HFF-Myc (cell line): Measurements from ENCODE around the gene FARP2.
"Not testable (repeated sequence)": the region's sequence is repeated elsewhere in the genome, so short reads cannot be mapped to it uniquely, and the experiment has no call there.

ENCODE experiments used
- DNase-seq: peaks from one replicate; pipeline ENCODE4 v3.0.0-alpha.2; 2011; ENCODE audit warnings: low read depth; ENCODE audit errors: extremely low read depth
- H3K4me3 ChIP-seq: replicated peaks from 2 replicates; pipeline ENCODE4 v1.5.1; 2011; ENCODE audit warnings: low read depth, mild to moderate bottlenecking, control low read depth, low read length
- TF ChIP-seq, protein P1 (sequence below): IDR thresholded peaks from 2 replicates; pipeline ENCODE4 v1.5.1; 2012; ENCODE audit warnings: mild to moderate bottlenecking, low read depth, low read length, control low read depth; ENCODE audit errors: missing control alignments

Gene FARP2

DNA sequence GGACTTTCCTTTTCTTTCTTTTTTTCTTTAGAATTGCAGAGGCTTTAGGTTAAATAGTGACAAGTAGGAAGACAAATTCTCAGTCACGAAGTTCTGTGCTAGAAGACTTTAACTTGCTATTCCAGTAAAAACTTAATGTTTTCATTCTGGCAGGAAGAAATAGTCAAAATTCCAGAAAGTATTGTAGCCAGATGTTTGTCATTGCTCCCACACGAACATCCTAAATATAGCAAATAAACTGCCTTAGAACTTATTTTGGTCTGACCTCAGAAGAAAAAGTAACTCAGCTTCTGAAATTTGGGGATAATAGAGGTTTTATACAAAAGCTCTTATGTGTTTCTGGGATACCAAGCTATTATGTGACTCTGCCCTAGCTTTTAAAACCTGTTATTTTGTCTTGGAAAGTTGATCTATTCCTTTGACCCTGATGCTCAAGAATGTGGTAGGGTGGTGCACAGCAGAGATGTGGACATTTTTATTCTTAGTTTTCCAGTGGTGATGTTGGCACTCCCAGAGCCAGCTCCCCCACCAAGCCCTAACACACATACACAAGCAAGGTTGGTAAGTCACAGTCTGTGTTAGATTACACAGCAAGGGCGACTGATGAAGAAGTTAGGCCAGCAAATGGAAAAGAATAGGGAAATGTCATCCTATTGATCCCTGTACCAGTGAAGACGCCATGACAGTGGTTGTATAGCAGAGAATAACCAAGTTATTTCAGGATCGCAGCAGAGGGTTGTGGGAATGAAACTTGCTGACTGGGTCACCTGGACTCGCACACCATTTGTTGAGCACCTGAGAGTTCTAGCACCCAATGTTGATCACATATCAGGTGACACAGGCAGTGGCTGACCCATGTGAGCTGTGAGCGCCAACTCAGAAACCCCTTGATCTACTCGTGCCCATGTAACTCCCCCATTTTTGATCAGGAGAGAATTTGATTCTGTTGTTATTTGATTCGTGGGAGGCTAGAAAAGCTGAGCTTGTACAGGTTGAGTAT is 23.7 kb downstream of the FARP2 start:
- DNase-seq = peak; percentile 38
- peak overlapping the region; percentile 14; the same call in 1 of the 2 replicates for H3K4me3 ChIP-seq

DNA sequence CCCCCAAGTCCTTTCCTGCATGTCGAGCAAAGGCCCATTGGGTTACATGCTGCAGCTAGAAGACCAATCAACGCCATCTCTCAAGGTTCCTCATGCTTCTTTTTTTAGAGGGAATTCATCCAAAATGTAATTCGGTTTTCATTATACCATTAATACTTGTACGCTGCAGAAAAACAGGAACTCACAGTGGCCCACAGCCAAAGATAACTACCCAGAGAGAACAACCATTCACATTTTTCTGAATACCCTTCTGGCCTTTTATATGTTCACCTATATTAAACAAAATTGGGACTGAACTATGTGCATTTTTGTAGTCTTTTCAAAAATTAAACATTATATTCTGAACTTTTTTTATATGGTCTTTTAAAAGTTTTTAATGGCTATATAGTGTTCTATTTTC is 25.8 kb downstream of the FARP2 start:
- TF ChIP-seq, protein P1, sequence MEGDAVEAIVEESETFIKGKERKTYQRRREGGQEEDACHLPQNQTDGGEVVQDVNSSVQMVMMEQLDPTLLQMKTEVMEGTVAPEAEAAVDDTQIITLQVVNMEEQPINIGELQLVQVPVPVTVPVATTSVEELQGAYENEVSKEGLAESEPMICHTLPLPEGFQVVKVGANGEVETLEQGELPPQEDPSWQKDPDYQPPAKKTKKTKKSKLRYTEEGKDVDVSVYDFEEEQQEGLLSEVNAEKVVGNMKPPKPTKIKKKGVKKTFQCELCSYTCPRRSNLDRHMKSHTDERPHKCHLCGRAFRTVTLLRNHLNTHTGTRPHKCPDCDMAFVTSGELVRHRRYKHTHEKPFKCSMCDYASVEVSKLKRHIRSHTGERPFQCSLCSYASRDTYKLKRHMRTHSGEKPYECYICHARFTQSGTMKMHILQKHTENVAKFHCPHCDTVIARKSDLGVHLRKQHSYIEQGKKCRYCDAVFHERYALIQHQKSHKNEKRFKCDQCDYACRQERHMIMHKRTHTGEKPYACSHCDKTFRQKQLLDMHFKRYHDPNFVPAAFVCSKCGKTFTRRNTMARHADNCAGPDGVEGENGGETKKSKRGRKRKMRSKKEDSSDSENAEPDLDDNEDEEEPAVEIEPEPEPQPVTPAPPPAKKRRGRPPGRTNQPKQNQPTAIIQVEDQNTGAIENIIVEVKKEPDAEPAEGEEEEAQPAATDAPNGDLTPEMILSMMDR = no peak
- no peak for DNase-seq
- H3K4me3 ChIP-seq = no peak overlapping the region

More for the DNA sequence above, 23.7 kb downstream of the FARP2 start:
- TF ChIP-seq, protein P1 = no peak

DNA sequence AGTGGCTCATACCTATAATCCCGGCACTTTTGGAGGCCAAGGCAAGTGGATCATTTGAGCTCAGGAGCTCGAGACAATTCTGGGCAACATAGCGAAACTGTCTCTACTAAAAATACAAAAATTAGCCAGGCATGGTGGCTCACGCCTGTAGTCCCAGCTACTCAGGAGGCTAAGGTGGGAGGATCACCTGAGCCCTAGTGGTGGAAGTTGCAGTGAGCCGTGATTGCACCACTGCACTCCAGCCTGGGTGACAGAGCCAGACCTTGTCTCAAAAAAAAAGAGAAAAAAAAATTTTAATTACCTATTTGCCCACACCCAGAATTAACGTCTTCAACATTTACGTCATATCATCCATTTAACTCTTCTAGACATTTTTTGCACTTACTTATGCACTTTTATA is 29.4 kb downstream of the FARP2 start:
- not testable (repeated sequence) for DNase-seq, H3K4me3 ChIP-seq

DNA sequence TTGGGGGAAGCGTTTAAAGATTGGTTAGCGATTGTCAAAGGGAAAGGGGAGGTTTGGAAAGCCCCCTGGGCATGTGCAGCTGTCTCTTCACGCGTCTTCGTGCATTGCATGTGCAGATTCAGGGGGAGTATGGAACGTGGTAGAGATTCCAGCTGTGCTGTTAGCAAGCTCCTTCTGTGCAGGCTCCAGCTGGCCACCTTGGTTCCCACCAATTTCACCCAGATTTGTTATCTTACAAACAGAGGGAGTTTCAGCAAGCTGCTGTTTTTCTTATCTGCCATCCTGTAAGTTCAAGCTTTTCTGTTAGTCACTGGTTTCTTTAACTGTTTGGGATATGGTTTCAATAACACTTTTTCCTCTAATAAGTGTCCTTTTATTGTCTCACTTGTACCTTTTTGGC is 30.4 kb downstream of the FARP2 start:
- no peak for DNase-seq
- TF ChIP-seq, protein P1 = no peak

DNA sequence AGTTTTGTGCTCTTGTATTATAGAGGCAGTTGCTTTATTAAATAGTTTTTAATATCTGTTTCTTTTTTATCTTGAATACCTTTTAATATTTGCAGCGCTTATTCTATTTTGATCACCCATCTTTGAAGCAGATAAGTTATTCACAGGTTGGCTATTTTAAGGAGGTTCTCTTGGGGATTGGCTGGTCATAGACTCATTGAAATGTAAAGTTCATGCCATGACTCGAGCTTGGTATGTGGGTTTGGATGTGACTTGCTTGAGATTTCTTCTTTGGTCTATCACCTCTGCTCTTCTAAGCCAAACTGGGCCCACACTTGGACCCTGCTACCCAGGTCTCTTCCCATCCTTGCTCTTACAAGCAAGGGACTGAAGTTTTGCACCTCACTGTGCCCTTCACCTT is 33.6 kb downstream of the FARP2 start:
- H3K4me3 ChIP-seq = no peak overlapping the region
- DNase-seq = no peak
- TF ChIP-seq, protein P1 = no peak

More for the DNA sequence above, 30.4 kb downstream of the FARP2 start:
- no peak overlapping the region for H3K4me3 ChIP-seq

DNA sequence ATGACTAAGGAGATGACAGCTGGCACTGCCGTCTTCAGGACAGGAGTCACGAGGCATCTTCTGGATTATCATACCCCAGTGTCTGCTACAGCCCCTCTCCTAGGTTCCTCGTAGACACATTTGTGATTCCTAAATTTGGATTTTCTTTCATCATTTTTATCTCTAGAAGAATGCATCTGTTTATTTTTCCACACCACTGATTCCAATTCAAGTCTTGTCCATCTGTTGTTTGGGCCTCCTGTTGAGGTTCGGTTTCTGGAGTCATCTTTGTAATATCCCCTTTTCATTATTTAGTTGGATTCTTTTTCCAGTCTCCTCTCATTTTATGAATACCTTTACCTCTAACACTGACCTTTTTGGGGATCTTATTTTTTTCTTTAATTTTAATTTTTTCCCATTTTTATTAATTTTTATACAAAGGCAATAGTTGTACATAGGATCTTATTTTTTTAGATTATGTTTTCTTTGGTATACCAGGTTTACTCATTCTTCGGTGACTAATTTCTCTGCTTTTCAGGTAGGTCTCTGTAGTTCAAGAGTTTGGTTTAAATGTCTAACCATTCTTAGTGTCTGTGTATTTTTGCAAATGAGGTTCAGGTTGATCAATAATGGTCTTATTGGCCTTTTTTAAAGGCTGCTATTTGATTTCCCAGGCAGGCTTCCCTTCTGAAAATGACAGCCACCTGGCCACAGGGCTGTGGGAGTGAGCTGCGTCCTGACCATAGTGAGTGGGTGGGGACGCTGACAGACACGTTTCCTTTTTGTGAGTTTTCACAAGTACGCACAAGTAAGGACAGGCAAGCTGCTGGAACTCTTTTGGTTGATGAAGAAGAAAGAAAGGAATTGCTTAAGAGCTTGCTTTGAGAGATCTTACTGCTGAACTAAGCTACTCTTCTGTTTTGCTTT is 34.5 kb downstream of the FARP2 start:
- DNase-seq = no peak
- H3K4me3 ChIP-seq = no peak overlapping the region
- TF ChIP-seq, protein P1 = no peak
